Stimulated activated CD8-positive, alpha-beta memory T cell treated with anti-CD3 and anti-CD28 coated beads, Interleukin-4, amount 100 ng/mL, for 1 hour (primary cell): Measurements from ENCODE around the gene ADPRH.

Experiments
- DNase-seq, 2 donors: peaks; one replicate each; pipeline ENCODE4 v3.0.0-alpha.2; 2020; ENCODE audit warnings: low read depth in 2 of 2, low spot score in 1 of 2

Gene ADPRH

DNA sequence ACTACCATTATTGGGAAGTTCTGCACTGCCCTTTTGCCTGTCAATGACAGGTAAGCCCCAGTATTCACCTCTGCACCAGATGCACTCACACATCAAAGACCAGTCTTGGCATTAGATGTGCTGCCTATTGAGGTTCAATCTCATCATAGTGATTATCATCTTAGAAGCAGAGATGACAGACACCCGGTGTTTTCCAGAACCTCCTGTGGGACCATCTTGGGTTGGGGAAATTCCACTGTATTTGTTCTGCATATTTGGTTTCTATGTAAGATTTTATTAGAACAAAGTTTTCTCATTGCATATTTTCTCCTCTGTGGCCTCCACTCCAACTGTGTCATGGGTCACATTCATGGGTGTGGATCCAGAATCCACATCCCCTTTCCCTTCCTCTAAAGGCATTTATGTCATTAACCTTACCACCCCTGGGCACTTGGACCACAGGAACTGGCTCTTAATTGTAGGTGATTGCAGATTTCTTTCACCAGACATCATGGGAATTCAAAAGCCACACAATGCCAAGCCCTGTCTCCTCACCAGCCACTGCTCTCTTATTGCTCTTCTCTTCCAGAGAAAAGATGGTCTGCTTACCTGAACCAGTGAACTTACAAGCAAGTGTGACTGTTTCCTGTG lies 49.6 kb downstream of the ADPRH start:
- no peak for DNase-seq

DNA sequence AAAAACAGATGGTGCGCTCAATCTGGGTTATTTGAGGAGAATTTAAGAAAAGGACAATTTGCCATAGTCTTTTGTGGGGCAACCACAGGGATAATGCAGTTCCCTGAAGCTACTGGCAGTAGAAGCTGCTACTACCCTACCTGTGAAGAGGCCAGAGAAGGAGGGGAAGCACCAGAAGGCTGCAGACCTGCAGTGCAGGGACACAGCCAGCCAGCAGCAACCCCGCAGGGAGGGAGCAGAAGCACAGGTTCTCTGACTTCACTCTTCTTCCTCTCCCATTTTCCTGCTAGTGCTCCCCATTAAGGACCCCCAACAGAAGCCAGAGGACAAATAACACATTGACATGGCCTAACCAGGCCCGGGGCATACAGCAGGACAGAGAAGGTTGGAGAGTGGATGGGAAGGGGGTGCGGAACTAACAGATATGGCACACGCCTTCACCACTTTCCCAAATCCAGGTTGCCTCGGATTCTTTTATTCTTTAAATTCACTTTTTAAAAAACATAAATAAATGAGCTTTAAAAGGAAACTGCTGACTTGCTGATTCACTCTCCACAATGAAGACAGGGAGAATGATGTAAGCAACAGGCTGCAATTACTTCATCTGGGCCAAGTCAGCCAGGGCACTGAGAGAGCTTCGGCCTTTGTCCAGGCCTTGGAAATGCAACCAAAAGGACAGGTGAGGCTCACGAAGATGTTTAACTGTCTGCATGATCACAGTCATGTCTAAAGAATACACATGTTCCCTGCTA lies 51.0 kb downstream of the ADPRH start:
- DNase-seq = no peak

DNA sequence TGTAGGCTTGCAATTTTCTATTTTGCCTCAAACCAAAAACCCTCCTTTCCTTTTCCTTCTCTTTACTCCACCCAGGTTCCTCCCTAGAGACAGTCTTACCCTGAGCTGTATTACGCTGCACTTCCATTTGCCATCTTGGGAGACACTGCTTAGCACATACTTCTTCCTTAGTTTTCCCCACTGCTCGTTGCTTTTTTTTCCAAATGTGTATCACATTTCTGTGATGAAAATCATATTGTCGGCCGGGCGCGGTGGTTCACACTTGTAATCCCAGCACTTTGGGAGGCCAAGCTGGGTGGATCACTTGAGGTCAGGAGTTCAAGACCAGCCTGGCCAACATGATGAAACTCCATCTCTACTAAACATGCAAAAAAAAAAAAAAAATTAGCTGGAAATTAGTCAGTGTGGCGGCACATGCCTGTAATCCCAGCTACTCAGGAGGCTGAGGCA lies 51.6 kb downstream of the ADPRH start:
- no peak for DNase-seq

DNA sequence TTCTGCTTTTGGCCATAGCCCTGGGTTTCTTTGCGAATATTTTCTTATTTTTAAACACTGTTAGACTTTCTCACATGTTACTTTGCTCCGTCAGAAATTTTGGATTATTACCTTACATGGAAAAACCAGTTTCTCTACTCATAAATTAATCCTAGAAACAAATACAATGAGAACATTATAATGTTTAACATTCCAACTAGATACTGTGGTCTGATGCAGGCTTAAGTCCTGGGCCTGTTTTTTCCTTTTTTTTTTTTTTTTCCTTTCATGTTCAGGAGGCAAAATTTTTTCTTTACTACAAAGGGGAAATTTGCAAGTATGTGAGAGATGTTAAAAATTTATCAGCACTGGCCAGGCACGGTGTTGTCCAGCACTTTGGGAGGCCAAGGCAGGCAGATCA lies 52.2 kb downstream of the ADPRH start:
- no peak for DNase-seq

DNA sequence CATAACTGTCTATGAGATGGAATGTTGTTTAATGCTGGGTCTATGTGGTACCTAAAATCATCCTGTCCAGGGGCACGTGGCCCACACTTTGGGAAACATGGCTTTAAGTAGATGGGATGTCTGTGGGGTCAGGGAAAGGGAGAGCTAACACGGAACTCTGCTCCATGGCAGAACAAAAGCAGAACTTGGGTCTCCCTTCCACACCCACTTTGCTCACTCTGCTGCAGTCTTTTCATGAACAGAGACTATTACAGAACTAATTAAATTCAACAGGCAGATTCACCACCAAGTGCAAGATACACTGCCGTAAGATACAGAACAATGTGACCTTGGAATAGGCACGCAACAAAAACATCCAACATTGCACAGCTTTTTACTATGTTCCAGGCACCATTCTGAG lies 52.9 kb downstream of the ADPRH start:
- no peak for DNase-seq

DNA sequence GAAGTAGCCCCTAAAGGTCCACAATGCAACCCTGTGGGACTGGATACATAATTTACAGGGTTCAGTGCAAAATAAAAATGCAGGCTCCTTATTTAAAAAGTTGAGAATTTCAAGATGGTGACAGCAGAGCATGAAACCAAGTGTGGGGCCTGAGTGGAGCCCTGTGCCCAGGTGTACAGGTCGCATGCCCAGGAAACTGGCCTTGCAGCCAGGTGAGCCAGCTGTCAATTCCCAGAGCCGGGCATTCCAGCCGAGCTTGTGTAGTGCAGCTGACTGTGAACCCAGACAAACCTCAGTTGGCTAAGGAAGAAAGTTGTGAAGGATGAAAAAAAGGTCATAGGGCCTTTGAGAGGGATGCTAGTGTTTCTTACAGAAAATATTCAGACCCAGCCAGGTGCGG lies 53.5 kb downstream of the ADPRH start:
- no peak for DNase-seq

DNA sequence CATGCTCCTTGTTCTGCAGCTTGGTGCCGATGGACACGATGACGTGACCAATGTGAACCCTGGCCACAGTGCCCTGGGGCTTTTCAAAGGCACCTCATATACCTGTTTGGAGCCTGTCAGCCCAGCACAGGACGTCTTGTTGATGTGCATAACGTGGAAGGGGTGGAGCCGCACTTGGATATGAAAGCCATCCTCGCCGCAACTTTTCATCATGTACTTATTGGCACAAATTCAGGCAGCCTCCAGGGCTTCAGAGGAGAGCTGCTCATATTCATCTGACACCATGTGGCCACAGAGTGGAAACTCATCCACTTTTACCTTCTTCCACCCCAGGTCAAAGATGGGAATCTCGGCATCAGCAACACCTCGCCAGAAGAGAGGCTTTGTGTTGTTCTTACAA lies 56.4 kb downstream of the ADPRH start:
- DNase-seq = no peak

DNA sequence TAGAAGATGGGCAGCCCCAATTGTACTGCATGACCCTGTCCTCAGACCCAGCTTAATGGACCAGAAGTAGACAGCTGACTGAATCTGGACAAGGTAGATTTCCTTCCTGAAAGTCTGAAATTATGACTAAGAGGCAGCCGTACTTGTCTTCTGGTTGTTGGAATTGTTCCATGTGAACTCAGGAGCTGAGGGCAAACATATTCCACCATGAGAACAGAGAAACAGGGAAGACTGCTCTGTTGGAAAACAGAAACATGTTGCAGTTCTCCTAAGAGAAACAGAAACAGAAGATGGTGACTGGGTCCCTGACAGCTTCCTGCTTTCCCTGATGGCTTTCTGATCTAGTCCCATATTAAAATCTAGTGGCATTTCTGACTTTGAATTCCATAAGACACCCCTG lies 57.0 kb downstream of the ADPRH start:
- DNase-seq = no peak

DNA sequence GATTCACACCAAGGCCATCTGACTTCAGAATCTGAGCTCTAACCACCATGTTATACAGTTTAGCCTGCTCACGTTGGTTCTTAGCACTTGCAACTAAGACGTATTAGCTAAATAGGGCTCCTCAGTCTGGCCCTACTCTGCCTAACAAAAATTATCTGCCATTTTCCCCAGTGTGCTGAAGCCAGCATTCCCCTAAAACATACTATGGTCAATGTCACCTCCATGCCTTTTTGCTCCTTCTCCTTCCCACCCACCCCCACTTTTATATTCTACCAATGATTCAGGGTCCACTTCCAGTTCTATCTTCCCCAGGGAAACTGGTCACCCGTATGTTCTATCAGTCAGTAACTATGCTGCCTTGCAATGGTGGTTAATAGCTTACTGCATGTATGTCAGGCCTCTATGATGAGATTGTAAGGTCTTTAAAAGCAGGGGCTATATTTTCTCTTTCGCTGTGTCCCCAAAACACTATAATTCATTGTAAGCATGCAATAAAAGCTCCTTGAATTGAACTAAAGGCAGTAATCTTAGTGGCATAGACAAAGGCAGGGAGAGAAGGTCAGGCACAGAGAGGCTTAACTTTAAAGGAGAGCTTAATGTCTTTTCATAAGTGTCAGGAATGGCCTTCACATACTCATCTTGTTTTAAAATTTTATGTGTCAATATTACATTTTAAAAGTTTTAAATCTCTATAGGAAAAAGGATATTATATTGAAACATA lies 57.8 kb downstream of the ADPRH start:
- DNase-seq = no peak

DNA sequence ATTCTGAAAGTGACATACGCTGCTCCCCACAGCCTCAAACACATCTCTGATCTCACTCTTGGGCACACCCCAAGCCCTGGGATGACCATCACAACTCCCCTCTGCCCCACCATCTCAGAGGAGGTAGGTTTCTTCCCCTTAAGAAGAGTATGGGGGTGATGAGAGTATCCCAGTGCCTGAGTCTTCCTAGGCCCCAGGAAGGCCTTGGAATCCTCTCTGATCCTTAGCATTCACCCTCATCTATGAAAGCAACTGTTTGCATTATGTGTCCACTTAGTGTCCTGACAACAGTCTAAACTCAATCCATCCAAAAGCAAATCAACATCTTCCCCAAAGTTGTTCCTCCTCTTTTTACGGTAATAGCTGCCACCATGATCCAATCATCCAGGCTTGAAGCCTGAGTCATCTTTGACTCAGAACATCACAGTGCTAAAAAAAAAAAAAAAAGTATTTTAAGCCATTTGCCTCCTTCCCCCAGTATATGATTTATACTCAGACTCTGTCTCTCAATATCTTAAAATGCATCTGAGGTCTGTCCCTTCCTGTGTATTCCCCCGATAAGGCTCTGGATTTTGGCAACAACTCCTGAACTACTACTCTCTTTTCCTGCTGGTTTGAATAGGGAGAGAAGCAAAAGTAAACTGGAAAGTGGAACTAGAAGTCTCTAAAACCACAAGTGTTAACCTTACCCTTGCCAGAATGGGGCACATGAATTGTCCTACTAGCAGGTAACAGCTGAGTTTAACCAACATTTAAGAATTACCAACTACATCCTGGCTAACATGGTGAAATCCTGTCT lies 58.6 kb downstream of the ADPRH start:
- no peak for DNase-seq
